Lung (tissue), 12 donors: ENCODE results near the gene SCRN1. TPM values are rescaled to one million over a fixed set of nuclear protein-coding genes. Genes with fewer than 3 reads are reported as not detected.

ENCODE experiments used
- ATAC-seq: fragments of 200-7000 bp; cut with Tn5 transposase; one replicate; pipeline ENCODE4 v1.9.1; 2020; ENCODE audit warnings: moderate number of reproducible peaks; ENCODE audit not compliant: insufficient read depth, low FRiP score
- DNase-seq, 3 donors: peaks; one replicate each; pipeline ENCODE4 v3.0.0-alpha.2; 2013 to 2017
- H3K27ac ChIP-seq, 2 donors: one replicate each; pipeline ENCODE4 v1.5.1; 2013; ENCODE audit warnings: mild to moderate bottlenecking in 2 of 2, moderate library complexity in 2 of 2, control low read depth in 1 of 2, inconsistent platforms in 1 of 2, low read depth in 1 of 2, low read length in 1 of 2
- H3K27me3 ChIP-seq, 3 donors: one replicate each; pipeline ENCODE4 v1.5.1; 2013; ENCODE audit warnings: low read length in 2 of 3; ENCODE audit not compliant: control insufficient read depth in 3 of 3, insufficient read depth in 3 of 3
- H3K36me3 ChIP-seq, 4 donors: one replicate each; pipeline ENCODE4 v1.5.1; 2013; ENCODE audit warnings: low read length in 4 of 4, mild to moderate bottlenecking in 1 of 4, moderate library complexity in 1 of 4; ENCODE audit not compliant: control insufficient read depth in 4 of 4, insufficient read depth in 4 of 4
- H3K4me1 ChIP-seq, 5 donors: one replicate each; pipeline ENCODE4 v1.5.1; 2013; ENCODE audit warnings: low read length in 5 of 5, mild to moderate bottlenecking in 2 of 5, moderate library complexity in 1 of 5; ENCODE audit not compliant: control insufficient read depth in 5 of 5, insufficient read depth in 5 of 5
- H3K4me3 ChIP-seq: one replicate; pipeline ENCODE4 v1.5.1; 2013; ENCODE audit warnings: mild to moderate bottlenecking, control low read depth, moderate library complexity
- H3K9ac ChIP-seq, 2 donors: one replicate each; pipeline ENCODE4 v1.5.1; 2013; ENCODE audit warnings: low read length in 2 of 2, control low read depth in 1 of 2; ENCODE audit not compliant: insufficient read depth in 1 of 2
- H3K9me3 ChIP-seq, 4 donors: one replicate each; pipeline ENCODE4 v1.5.1; 2013; ENCODE audit warnings: low read length in 3 of 4, mild to moderate bottlenecking in 1 of 4, moderate library complexity in 1 of 4; ENCODE audit not compliant: control insufficient read depth in 4 of 4, insufficient read depth in 3 of 4
- CTCF ChIP-seq: IDR thresholded peaks from 2 replicates; pipeline ENCODE4 v1.5.1; 2012; ENCODE audit warnings: mild to moderate bottlenecking; ENCODE audit errors: control extremely low read depth, extremely low read depth
- WGBS, 2 donors: extraction: QIAGEN DNeasy Blood & Tissue Kit; methylation state at CpG; one replicate each; pipeline ENCODE4 v1.1.7; 2013; 5-methylcytosine and 5-hydroxymethylcytosine counted together
- polyA plus RNA-seq, 2 donors: library from polyadenylated mRNA; stranded (reverse); fragments of 200-250 nt; gene quantifications; one replicate each; pipeline ENCODE4 v1.2.1, GENCODE V29; 2013
- total RNA-seq, 2 donors: library from RNA; depleted of rRNA in 1 of 2; stranded (reverse); fragments of >200 nt in 1 of 2; gene quantifications; one replicate each; pipeline ENCODE4 v1.2.1, GENCODE V29; 2014 to 2021
- donor health status: control.
- donor health status: control.
- donor health status: Bipolar disorder and iron deficiency.
- donor health status: healthy.
- donor health status: DM: yes; HTN: yes; CAD: no.

SCRN1 gene
- total and polyA plus RNA-seq, 4 donors: 5.5 to 32.3 (median 20.2) TPM

GRCh38 chr7:30022991-30023390 lies 33.4 kb upstream of the SCRN1 start:
- ATAC-seq: no peak

GRCh38 chr7:30020535-30020934 lies 30.9 kb upstream of the SCRN1 start:
- TF ChIP-seq CTCF: no peak
- no peak overlapping the region for H3K9ac ChIP-seq
- DNase-seq (no peak), ATAC-seq (no peak)
- no peaks in the 10 kb centered on the region for H3K9me3 ChIP-seq
- H3K36me3 ChIP-seq: peaks cover 0 to 7% (median 2%) of the 10 kb centered on the region in 4 donors
- no peak overlapping the region for H3K4me3 ChIP-seq
- WGBS, 2 donors: 35 to 41% methylated on average over 1 of the region's 1 CpG
- no peaks in the 10 kb centered on the region for H3K27me3 ChIP-seq
- H3K27ac ChIP-seq: no peak overlapping the region
- peaks cover 0 to 17% (median 6%) of the 10 kb centered on the region in 5 donors for H3K4me1 ChIP-seq

More at GRCh38 chr7:30022991-30023390, 33.4 kb upstream of the SCRN1 start:
- Histone ChIP-seq H3K36me3 (peaks cover 0 to 3% (median under 1%) of the 10 kb centered on the region in 4 donors), H3K27ac (no peak overlapping the region), H3K4me1 (peaks cover 0 to 30% (median 7%) of the 10 kb centered on the region in 5 donors), H3K9ac (no peak overlapping the region), H3K9me3 (no peaks in the 10 kb centered on the region), H3K4me3 (no peak overlapping the region), H3K27me3 (no peaks in the 10 kb centered on the region)
- no peak for TF ChIP-seq CTCF
- DNase-seq: no peak

GRCh38 chr7:30019960-30020359 lies 30.4 kb upstream of the SCRN1 start:
- no peak for DNase-seq
- no peak overlapping the region for H3K27ac ChIP-seq
- no peaks in the 10 kb centered on the region for H3K9me3 ChIP-seq
- H3K4me3 ChIP-seq: no peak overlapping the region
- no peak overlapping the region for H3K9ac ChIP-seq
- ATAC-seq: no peak
- no peaks in the 10 kb centered on the region for H3K27me3 ChIP-seq
- WGBS, 2 donors: 94 to 99% methylated on average over 1 of the region's 1 CpG
- TF ChIP-seq CTCF: no peak
- peaks cover 0 to 11% (median 3%) of the 10 kb centered on the region in 5 donors for H3K4me1 ChIP-seq
- H3K36me3 ChIP-seq: peaks cover 0 to 10% (median 2%) of the 10 kb centered on the region in 4 donors

- Histone ChIP-seq H3K4me3 (no peak overlapping the region), H3K27me3 (no peaks in the 10 kb centered on the region), H3K9me3 (no peaks in the 10 kb centered on the region), H3K27ac (no peak overlapping the region), H3K9ac (no peak overlapping the region), H3K36me3 (peaks cover 0 to 13% (median 2%) of the 10 kb centered on the region in 4 donors), H3K4me1 (peaks cover 0 to 8% (median 3%) of the 10 kb centered on the region in 5 donors)
- 68 to 91% methylated on average over 1 of the region's 1 CpG for WGBS, 2 donors
- TF ChIP-seq CTCF: no peak
- no peak for ATAC-seq
- no peak for DNase-seq
These were observed 29.8 kb upstream of the SCRN1 start for GRCh38 chr7:30019387-30019786.
